ENCODE results near the gene KCTD1.

KCTD1 gene

DNA sequence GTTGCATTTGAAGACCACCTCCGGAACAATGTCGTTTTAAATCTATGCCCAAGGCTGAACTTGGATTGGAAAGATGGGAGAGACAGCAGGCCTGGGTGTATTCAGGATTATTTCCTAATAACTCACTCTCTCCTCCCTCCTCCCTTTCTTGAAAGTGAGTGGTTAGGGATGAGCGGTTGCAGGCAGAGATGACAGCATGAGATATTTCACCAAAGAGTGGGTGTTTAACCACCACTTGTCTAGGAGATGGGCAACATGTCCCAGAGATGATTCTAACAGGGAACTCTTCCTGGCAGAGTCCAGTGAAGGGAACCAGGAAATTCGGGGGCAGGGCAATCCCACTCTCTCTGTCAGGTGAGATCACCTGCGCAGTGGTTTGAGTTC lies 123.2 kb downstream of the KCTD1 start:
- peak; percentile 7 for DNase-seq (ENCODE audit: low read depth)

DNA sequence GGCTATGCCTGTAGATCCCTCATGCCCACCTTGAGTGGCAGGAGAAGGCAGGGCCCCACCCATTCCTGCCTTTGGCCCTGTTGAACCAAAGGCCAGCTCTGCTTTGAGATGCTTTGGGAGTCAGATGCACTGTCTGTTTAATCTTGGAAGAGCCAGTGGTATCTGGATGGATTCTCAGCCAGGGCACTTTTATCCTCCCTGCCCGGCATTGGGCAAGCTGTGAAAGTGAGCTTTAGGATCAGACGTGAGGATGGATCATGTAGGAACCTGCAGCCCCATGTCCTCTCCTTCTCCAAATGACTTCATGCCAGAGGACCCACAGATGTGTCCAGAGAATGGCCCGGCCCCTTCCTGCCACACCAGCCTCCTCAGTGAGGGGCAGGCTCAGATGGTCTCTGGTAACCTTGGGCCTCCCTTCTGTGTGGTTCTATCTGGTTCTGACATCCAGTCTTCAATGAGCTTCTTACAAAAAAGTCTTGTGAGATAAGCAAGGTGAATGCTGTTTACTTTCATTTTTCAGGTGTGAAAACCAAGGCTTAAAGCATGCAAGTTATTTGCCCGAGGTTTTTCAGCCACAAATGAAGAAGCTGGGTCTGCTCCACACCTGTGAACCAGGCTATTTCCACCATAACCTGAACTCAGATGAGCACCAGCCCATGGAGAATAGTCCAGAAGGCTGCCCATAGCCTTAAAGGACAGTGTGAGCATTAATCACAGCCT lies 123.8 kb downstream of the KCTD1 start:
- DNase-seq (ENCODE audit: low read depth) = no peak

DNA sequence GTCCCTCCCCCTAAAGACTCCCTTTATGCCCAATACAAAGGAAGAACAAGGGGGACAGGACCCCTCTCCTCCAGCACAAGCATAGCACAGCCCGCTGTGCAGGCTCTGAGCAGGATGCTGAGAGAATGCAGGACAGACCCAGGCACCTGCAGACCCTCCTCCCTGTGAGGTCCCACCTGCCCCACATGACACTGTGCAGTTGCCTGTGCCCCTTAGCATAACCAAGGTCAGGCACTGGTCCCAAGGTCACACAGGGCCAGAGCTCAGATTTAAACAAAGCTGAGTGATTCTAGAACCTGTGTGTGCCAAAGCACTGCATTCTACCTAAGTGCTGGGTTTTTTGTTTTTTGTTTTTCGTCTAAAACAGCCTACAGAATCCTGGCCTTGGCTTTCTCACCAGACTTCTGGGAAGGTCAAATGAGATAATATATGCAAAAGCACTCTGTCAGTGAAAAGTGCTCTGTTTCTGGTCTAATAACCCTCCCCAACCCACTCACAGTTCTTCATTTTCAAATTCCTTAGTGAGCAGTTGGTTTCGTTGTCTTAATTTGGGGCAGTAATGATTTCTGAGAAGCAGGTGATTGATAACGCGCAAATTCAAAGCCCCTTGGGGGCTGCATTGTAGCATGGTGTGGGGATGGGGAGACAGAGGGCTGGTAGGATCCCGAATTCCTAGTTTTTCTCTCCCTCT lies 125.7 kb downstream of the KCTD1 start:
- DNase-seq (ENCODE audit: low read depth) = no peak

DNA sequence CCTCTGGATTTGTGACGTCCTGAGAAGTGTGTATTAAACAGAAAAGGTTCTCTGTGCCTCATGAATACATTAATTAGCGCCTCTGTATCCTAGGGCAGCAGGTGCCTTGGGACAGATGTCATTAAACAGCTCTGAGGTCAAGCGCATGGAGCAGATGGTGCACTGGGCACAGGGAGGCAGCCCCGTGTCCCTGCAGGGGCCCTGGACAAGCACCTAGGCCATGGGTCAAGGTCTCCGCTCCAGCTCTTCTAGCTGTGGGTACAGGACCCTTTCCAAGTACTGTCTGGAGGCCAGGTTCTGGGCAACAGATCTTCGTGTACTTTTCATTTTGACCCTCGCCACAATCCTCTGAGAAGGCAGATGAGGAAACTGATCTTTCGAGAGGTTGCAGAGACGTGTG lies 126.4 kb downstream of the KCTD1 start:
- DNase-seq (ENCODE audit: low read depth) = no peak

DNA sequence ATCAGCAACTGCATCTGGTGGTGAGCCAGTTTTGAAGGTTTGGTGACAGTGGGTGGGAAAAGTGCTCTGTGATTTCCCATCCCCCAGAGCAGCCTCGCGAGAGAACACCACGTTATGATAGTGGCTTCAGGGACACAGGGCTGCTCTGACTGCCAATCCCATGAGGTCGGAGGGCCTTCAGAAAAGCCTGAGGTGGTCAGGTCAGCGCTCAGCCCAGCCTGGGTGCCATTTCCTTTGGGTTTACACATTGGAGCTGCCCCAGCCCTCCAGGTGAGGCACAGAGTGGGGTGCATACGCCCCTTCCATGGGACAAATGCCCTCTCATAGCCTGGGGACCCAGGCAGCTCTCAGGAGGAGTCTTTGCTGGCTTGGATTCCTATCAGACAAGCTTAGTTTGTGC lies 126.8 kb downstream of the KCTD1 start:
- DNase-seq (ENCODE audit: low read depth) = no peak

DNA sequence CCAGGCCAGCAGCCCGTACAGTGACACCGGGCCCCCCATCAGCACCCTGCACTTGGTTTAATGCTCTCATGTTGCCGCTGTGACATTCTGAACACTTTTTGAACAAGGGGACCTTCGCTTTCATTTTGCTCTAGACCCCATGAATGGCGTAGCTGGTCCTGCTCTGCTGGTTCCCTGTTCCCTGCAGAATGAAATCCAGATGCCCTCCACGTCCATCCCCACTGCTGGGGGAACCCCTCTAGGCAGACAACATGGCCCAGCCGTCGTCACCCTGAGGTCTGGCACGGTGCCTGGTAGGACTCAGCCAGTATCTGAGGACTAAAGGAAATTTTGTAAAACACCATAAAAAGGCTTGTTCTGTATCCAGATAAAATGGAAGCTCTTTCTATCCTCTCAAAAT lies 128.6 kb downstream of the KCTD1 start:
- DNase-seq (ENCODE audit: low read depth) = no peak

DNA sequence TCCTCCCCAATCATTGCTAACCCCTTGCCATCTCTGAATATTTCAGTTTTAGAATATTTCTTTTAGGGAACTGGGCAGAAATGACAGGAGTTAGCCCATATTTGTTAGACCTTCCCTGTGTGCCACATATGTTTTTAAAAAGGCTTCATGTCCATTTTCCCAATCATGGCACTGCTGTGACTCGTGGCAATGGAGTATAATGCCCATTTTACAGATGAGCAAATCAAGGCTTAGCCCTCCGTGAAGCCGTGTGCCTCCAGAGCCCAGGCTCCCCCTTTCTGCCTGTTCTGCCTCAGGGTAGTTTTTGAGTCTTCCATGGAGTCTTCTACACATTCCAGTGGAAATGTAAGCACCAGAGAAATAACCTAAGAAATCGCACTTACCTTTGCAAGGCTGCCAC lies 130.1 kb downstream of the KCTD1 start:
- DNase-seq (ENCODE audit: low read depth) = no peak

DNA sequence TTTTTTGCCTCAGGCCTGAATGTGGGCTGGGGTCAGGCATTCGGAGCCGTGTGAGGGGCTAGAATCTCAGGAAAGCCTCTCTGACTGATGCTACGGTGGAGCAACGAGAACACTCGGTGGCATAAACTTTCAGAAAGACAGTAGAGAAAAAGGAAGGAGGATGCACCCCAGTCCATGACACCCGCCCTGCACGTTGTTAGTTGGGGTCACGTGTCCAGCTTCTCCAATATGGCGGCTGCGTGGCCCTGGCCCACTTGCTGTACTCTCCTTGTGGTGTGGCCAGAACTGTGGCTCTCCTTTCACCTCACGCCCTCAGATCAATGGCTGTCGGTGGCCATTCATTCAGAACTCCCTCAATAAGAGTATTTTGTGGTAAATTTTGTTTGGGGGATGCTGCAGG lies 131.2 kb downstream of the KCTD1 start:
- DNase-seq (ENCODE audit: low read depth) = no peak

DNA sequence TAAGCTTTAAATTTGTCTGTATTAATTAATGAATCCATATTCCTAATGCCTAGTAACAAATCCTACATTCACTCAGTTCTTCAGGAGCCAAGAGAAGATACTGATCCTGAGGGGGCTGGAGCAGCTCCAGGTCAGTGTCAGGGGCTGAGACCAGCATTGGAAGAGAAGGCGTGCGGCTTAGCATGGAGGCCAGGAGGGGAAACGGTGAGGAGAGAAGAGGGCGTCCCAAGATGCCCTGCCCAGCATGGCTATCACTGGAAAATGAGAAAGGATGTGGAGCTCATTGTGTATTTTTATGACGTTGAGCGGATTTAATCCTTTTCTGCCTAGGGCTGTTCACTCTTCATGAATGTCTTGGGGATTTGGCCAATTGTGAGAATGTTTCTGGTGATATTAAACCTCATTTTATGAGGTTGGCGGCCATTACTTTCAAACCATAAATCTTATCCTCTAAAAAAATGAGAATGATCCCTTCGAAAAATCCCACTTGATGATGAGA lies 131.7 kb downstream of the KCTD1 start:
- DNase-seq (ENCODE audit: low read depth) = no peak

DNA sequence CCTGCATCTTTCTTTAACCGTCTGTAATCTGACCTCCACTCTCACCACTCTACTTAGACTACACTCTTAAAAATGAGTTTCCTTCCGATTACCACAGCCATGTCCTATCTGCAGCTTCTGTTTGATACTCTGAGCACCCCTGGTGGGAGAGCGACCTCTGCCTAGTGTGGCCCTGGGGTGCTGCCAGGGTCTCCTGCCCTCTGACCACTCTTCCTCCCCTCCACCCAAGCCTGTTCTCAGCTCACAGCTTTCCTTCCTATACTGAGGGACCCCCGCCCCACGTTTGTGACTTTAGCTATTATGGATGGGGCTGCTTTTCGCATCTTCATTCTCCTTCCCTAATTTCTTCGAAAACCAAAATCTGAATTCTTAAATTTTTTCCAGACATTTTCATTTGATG lies 132.7 kb downstream of the KCTD1 start:
- no peak for DNase-seq (ENCODE audit: low read depth)

DNA sequence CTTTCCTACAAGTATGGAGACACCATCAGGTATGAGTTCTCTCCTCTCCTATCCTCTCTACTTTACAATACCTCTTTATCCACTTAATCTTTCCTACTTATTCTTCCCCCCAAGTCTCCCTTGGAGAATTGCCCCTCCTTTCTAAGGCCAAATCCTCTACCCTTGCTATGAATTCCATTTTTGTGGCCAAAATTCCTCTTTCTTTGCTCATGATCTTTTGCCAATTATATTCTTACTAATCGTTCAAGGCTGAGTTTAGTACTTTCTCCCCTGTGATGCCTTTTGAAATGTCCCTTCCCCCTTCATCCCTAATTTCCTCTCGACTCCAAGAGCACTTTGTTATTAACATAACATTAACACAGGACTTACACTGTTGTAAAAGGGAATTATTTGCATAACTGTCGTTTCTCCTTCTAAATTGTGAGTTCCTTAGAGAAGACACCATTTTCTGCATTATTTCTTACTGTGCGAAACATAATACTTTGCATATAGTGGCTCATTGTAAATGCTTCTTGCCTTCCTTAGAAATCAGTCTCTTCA lies 133.4 kb downstream of the KCTD1 start:
- no peak for DNase-seq (ENCODE audit: low read depth)

DNA sequence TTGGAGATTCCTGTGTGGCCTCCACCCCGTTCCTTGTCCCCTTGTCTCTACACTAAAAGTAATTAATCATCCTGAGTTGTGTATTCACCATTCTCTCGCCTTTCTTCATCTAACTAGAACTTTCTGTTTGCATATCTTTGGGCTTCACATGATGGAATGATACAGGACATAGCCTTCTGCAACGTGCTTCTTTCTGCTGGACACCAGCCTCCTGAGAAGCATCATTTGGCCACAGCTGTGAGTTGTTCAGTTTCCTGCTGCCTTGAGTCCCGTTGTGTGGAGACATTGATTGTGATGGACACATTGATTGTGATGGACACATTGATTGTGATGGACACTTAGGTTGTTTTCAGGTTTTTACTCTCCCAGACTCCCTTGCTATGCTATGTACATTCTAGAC lies 139.3 kb downstream of the KCTD1 start:
- no peak for DNase-seq (ENCODE audit: low read depth)

DNA sequence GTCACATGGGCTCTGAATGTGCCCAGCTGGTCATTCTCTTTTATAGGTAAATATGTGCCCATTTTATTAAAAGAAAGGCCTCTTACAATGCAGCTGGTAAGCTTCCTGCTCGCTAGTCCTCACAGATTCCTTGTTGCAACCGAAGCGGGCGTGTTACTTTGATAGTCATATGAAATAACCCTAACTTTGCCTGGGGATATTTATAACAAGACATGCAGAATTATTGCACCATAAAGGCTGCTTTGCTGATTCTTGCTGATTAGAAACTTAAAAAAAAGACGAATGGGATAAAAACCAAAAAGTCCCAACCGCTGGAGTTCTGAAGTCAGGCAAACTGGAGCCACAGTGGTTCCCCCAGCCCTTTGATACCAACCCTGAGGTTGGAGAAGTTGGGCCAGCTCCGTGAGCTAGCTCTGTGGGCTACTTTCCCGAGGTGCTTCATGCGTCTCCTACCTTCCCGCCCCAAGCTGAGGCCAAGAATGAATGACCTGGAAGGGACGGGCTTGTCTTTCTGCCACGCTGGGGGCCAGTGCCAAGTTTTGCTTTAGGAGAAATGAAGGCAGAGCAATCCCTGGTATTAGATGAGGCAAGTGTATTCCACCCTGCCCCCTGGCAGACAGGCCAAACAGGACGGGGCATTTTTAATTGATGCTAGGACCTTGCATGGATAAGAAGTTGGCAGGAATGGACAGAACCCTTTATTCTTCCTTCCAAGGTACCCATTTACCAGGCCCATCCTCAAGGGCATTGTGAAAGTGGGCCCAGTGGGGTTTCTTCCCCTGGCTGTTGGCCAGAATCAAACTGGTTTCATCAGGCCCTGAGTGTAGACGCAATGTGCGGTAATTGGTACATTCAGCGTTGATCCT lies 140.4 kb downstream of the KCTD1 start:
- no peak for DNase-seq (ENCODE audit: low read depth)

DNA sequence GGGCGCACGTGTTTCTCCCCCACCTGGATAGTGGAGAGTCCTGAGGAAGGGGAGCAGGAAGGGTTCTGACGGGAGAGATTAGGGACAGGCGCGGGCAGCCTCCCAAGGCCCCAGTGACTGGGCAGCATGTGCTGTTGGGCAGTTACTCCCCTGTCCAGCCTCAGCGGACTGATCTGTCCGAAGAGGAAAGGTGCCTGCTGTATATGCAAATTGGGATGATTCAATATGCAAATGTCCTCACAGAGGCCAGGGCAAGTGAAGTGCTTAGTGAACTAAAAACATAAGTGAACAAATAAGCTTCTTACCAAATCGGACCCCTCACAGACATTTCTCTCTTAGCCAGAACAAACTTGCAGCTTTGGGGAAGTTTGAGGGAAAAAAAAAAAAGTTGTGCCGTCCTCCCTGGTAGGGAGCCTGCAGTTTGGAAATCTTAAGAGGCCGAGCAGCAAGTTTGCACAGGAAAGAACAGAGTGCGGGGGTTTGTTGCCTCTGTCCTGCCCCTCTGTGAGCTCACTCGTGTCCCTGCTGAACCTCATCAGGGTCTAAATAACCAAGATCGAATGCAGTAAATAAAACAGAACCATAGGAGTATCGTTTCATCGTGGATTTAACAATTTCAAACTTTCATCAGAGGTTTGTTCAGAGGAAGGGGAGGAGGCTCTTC lies 141.4 kb downstream of the KCTD1 start:
- no peak for DNase-seq (ENCODE audit: low read depth)

DNA sequence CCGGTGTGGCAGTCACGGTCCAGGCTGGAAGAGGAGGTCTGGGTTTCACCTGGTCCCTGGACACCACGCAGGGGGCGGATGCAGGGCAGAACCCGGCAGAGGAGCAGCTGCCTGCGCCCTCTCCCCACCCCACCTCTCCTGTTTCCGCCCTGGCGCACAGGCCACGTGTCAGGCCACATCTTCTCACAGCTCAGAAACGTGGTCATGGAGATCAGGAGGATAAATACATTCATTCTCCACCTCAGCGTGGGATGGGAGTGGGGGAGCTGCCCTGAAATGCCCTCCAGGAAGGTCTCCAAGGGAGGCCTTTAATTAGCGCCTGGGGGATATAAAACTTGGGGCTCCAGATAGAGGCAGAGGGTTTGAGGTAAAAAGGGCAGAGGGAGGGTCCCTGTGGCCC lies 142.0 kb downstream of the KCTD1 start:
- DNase-seq (ENCODE audit: low read depth) = no peak

DNA sequence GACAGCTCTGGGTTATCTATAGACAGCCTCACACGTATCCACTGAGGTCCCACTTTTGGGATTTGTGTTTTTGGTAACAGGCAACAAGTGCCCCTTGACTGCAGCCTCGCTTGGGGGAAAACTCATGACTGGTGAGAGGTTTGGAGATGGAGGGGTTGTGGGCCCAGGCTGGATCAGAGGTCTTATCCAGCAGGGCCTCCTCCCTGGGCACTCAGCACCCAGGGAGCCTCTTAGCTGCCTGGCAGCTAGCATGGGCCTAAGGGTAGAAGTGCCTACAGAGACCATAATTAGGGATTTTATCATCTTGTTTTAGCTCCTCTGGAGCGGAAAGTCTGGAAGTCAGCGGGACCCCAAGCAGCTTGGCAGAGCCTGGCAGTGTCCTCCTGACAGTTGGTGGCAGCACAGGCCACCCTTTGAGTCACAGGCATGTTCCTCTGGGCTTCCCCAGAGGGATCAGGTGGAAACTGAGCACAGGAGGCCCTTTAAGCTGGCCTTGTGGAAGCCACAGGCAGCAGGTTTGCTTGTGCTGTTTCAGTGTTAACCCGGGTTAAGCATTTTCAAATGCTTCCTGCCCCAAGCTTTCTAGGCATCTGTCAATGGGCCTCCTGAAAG lies 143.1 kb downstream of the KCTD1 start:
- no peak for DNase-seq (ENCODE audit: low read depth)

Data from stromal cell of bone marrow (primary cell).